Ishikawa (cell line): ENCODE data around the gene C21orf91.

Experiments used
- CEBPB ChIP-seq: IDR thresholded peaks from 2 replicates; pipeline ENCODE4 v1.6.1; 2012
- CREB1 ChIP-seq: IDR thresholded peaks from 2 replicates; pipeline ENCODE4 v1.6.1; 2012; ENCODE audit warnings: low read depth
- EGR1 ChIP-seq: IDR thresholded peaks from 2 replicates; pipeline ENCODE4 v1.6.1; 2012
- EP300 ChIP-seq: IDR thresholded peaks from 2 replicates; pipeline ENCODE4 v1.6.1; 2012; ENCODE audit warnings: borderline replicate concordance
- FOXM1 ChIP-seq: IDR thresholded peaks from 2 replicates; pipeline ENCODE4 v1.6.1; 2012; ENCODE audit warnings: low read depth, borderline replicate concordance
- NFIC ChIP-seq: IDR thresholded peaks from 2 replicates; pipeline ENCODE4 v1.6.1; 2012
- RAD21 ChIP-seq: IDR thresholded peaks from 2 replicates; pipeline ENCODE4 v1.6.1; 2012; ENCODE audit warnings: low read depth
- REST ChIP-seq: IDR thresholded peaks from 2 replicates; pipeline ENCODE4 v1.6.1; 2012; ENCODE audit warnings: low read depth, mild to moderate bottlenecking
- TAF1 ChIP-seq: IDR thresholded peaks from 2 replicates; pipeline ENCODE4 v1.6.1; 2012; ENCODE audit warnings: low read depth, mild to moderate bottlenecking
- TCF12 ChIP-seq: IDR thresholded peaks from 2 replicates; pipeline ENCODE4 v1.6.1; 2012; ENCODE audit warnings: low read depth
- TEAD4 ChIP-seq: IDR thresholded peaks from 2 replicates; pipeline ENCODE4 v1.6.1; 2012
- USF1 ChIP-seq: IDR thresholded peaks from 2 replicates; pipeline ENCODE4 v1.6.1; 2012
- YY1 ChIP-seq: IDR thresholded peaks from 2 replicates; pipeline ENCODE4 v1.6.1; 2012; ENCODE audit warnings: low read depth
- ZBTB7A ChIP-seq: IDR thresholded peaks from 2 replicates; pipeline ENCODE4 v1.6.1; 2012; ENCODE audit warnings: low read depth
- TF ChIP-seq, protein P1 (sequence below): IDR thresholded peaks from 2 replicates; pipeline ENCODE4 v1.6.1; 2012

C21orf91 gene

DNA sequence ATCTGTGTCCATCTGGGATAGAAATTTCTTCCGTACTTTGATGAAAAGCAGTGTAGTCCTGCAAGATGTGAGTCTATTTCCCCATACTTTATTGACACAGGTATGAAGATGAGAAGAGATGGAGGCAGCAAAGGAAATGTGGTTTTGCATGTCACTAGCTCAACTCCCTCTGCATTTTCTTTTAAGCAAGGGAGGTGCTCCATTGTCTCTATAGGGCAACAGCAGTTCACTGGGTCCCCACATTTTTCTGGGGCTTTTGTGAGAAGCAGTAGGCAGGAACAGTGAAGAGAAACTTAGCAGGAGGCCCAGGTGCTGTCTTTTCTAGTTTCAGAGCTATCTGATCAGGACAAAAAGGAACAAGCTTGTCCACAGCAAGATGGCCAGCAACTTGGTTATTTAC lies 37.1 kb downstream of the C21orf91 start:
- no peak for TF ChIP-seq CREB1
- TF ChIP-seq TAF1: no peak
- TF ChIP-seq RAD21: no peak
- TF ChIP-seq NFIC: no peak
- TF ChIP-seq USF1: no peak
- no peak for TF ChIP-seq TCF12
- no peak for TF ChIP-seq EGR1
- no peak for TF ChIP-seq EP300
- TF ChIP-seq, protein P1, sequence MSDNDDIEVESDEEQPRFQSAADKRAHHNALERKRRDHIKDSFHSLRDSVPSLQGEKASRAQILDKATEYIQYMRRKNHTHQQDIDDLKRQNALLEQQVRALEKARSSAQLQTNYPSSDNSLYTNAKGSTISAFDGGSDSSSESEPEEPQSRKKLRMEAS: no peak
- no peak for TF ChIP-seq TEAD4
- no peak for TF ChIP-seq CEBPB

GRCh38 chr21:17781524-17781923 lies 37.6 kb downstream of the C21orf91 start:
- no peak for TF ChIP-seq RAD21
- no peak for TF ChIP-seq YY1
- TF ChIP-seq TEAD4: no peak
- TF ChIP-seq EP300: no peak
- TF ChIP-seq ZBTB7A: no peak
- no peak for TF ChIP-seq REST
- no peak for TF ChIP-seq CEBPB
- TF ChIP-seq TCF12: no peak
- no peak for TF ChIP-seq NFIC
- no peak for TF ChIP-seq TAF1
- TF ChIP-seq CREB1: no peak
- TF ChIP-seq USF1: no peak
- TF ChIP-seq, protein P1: no peak

- TF ChIP-seq FOXM1: no peak
- TF ChIP-seq, protein P1: no peak
- TF ChIP-seq EP300: no peak
- no peak for TF ChIP-seq TAF1
- TF ChIP-seq ZBTB7A: no peak
- TF ChIP-seq EGR1: no peak
- no peak for TF ChIP-seq RAD21
- no peak for TF ChIP-seq TCF12
- no peak for TF ChIP-seq USF1
- TF ChIP-seq TEAD4: no peak
- TF ChIP-seq NFIC: no peak
- no peak for TF ChIP-seq YY1
- TF ChIP-seq CREB1: no peak
- TF ChIP-seq REST: no peak
- TF ChIP-seq CEBPB: no peak
Measured at GRCh38 chr21:17780539-17780938, 38.6 kb downstream of the C21orf91 start.

GRCh38 chr21:17779980-17780379 lies 39.2 kb downstream of the C21orf91 start:
- TF ChIP-seq TEAD4 (no peak), ZBTB7A (no peak), CEBPB (no peak), EGR1 (no peak), TAF1 (no peak), REST (no peak), USF1 (no peak), CREB1 (no peak), TCF12 (no peak), EP300 (no peak), RAD21 (no peak), NFIC (no peak), FOXM1 (no peak), YY1 (no peak)
- TF ChIP-seq, protein P1: no peak
